Ascending aorta (tissue), 2 donors: ENCODE results near the gene C2orf92. TPM values are rescaled to one million over a fixed set of nuclear protein-coding genes. Genes with fewer than 3 reads are reported as not detected.
A peak's percentile ranks its signal among the peaks of the same experiment; 100 is the strongest.

Source experiments
- DNase-seq, 2 donors: peaks; one replicate each; pipeline ENCODE4 v3.0.0-alpha.2; 2019; ENCODE audit warnings: low spot score in 2 of 2
- H3K27ac ChIP-seq, 2 donors: fragments of 200-600 bp; sonication (generic); one replicate each; pipeline ENCODE4 v1.5.1; 2016 to 2017; ENCODE audit warnings: mild to moderate bottlenecking in 1 of 2
- H3K27me3 ChIP-seq: fragments of 200-600 bp; sonication (generic); one replicate; pipeline ENCODE4 v1.5.1; 2017
- H3K36me3 ChIP-seq, 2 donors: fragments of 200-600 bp; sonication (generic); one replicate each; pipeline ENCODE4 v1.5.1; 2016
- H3K4me1 ChIP-seq, 2 donors: fragments of 200-600 bp; sonication (generic); one replicate each; pipeline ENCODE4 v1.5.1; 2016 to 2017; ENCODE audit warnings: mild to moderate bottlenecking in 1 of 2
- H3K4me3 ChIP-seq, 2 donors: fragments of 200-600 bp; sonication (generic); one replicate each; pipeline ENCODE4 v1.5.1; 2016 to 2017; ENCODE audit warnings: mild to moderate bottlenecking in 1 of 2
- H3K9me3 ChIP-seq, 2 donors: fragments of 200-600 bp; sonication (generic); one replicate each; pipeline ENCODE4 v1.5.1; 2016
- intact Hi-C: fragments of 100-400 bp; cut with DNase I; formaldehyde crosslinking; loops from one replicate; pipeline ENCODE4 v1.15.1; 2023
- total RNA-seq: library from RNA; depleted of rRNA; stranded (reverse); fragments of >200 nt; gene quantifications from one replicate; pipeline ENCODE4 v1.1.0, GENCODE V29; 2016
- TF ChIP-seq, protein P1 (sequence below), 3 experiments: fragments of 200-600 bp in 2 of 3; fragments of 450-650 bp in 1 of 3; sonication (generic) in 2 of 3; IDR thresholded peaks; one replicate each; pipeline ENCODE4 v1.5.1; 2016 to 2019; ENCODE audit warnings: antibody characterized with exemption in 3 of 3, mild to moderate bottlenecking in 1 of 3, moderate library complexity in 1 of 3

Gene C2orf92
- total RNA-seq, 1 donor from 2014 or later, result 4.6 TPM

DNA sequence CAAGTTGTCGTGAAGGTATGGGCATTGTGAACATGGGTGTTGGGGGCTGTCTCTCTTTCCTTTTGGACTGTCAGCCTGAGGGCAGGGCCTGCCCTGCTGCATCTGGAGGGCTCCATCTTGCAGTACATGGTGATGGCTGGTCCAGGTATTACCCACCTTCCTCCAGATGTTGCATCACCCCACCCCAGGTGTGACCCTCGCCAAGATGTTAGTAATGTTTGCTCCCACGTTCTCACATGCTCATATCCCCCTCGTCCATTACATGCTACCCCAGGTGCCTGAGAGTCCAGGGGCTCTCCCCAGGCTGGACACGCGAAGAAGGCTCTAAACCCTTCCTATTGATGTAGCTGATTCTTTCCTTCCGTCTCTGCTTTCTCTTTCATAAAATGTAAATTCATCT, 57.8 kb downstream of the C2orf92 start:
- TF ChIP-seq, protein P1, sequence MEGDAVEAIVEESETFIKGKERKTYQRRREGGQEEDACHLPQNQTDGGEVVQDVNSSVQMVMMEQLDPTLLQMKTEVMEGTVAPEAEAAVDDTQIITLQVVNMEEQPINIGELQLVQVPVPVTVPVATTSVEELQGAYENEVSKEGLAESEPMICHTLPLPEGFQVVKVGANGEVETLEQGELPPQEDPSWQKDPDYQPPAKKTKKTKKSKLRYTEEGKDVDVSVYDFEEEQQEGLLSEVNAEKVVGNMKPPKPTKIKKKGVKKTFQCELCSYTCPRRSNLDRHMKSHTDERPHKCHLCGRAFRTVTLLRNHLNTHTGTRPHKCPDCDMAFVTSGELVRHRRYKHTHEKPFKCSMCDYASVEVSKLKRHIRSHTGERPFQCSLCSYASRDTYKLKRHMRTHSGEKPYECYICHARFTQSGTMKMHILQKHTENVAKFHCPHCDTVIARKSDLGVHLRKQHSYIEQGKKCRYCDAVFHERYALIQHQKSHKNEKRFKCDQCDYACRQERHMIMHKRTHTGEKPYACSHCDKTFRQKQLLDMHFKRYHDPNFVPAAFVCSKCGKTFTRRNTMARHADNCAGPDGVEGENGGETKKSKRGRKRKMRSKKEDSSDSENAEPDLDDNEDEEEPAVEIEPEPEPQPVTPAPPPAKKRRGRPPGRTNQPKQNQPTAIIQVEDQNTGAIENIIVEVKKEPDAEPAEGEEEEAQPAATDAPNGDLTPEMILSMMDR (IDR thresholded peaks at IDR 0.05), result no peak
- Histone ChIP-seq H3K27ac (no peak overlapping the region), H3K4me1 (no peaks in the 10 kb centered on the region), H3K9me3 (peaks cover 4 to 8% of the 10 kb centered on the region in 2 donors), H3K4me3 (no peak overlapping the region), H3K27me3 (no peaks in the 10 kb centered on the region), H3K36me3 (no peaks in the 10 kb centered on the region)
- intact Hi-C loops, result no loop called here
- DNase-seq, result no peak

DNA sequence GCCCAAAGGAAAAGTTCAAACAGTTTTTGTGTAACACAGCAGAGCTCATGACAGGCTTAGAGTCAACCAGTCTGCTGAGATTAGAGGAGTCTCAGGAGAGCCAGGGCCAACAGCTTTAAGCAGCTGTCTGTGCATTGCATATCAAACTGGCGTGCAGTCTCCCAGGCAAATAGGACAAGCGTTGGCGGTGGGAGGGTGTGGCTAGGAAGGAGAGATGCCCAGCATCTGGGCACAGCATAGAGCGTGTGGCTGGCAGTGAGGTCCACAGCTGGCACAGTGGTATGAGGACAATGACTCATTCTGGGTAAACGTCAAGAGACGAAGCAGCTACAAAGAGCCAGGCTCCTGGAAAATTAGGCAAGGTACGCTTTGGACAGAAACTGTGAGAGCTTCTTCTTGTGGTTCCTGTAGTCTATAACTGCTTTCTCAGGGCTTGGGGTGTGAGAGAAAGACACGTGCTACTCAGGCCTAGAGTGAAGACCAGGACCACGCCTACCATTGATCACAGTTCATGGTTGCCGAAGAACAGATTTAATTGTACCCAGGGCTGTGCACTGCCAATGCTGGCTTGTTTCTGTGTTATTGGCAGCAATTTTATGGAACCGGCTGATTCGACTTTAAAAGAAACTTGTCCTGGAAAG, 58.7 kb downstream of the C2orf92 start:
- DNase-seq, result peak in 1 of 2 donors; percentile 48
- no peak overlapping the region for H3K27ac ChIP-seq

DNA sequence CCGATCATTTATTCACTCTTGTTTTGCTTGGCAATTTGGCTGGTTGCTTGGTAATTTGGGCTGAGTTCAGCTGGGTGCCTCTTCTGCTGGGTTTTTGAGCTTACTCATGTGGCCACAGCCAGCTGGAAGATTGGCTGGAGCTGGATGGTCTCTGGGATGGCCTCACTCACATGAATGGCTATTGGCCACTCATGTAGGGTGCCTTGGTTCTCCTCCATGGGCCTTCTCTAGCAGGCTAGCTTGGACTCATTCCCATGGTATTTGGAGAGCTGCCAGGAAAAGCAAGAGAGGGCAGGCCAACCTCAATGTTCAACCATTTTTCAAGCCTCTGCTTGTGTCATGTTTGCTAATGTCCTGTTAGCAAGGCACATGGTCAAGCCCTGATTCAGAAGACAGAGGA, 60.7 kb downstream of the C2orf92 start:
- H3K9me3 ChIP-seq, result peaks cover 4 to 8% of the 10 kb centered on the region in 2 donors
- no peaks in the 10 kb centered on the region for H3K4me1 ChIP-seq
- H3K4me3 ChIP-seq, result no peak overlapping the region
- TF ChIP-seq, protein P1 (IDR thresholded peaks at IDR 0.05), result no peak
- H3K27me3 ChIP-seq, result no peaks in the 10 kb centered on the region
- DNase-seq, result no peak
- no peak overlapping the region for H3K27ac ChIP-seq
- H3K36me3 ChIP-seq, result no peaks in the 10 kb centered on the region
- intact Hi-C loops, result no loop called here

More for the DNA sequence above, 58.7 kb downstream of the C2orf92 start:
- Histone ChIP-seq H3K27me3 (no peaks in the 10 kb centered on the region), H3K4me1 (no peaks in the 10 kb centered on the region), H3K4me3 (no peak overlapping the region), H3K36me3 (no peaks in the 10 kb centered on the region), H3K9me3 (peaks cover 4 to 8% of the 10 kb centered on the region in 2 donors)
- TF ChIP-seq, protein P1 (IDR thresholded peaks at IDR 0.05), result no peak
- intact Hi-C loops, result no loop called here

DNA sequence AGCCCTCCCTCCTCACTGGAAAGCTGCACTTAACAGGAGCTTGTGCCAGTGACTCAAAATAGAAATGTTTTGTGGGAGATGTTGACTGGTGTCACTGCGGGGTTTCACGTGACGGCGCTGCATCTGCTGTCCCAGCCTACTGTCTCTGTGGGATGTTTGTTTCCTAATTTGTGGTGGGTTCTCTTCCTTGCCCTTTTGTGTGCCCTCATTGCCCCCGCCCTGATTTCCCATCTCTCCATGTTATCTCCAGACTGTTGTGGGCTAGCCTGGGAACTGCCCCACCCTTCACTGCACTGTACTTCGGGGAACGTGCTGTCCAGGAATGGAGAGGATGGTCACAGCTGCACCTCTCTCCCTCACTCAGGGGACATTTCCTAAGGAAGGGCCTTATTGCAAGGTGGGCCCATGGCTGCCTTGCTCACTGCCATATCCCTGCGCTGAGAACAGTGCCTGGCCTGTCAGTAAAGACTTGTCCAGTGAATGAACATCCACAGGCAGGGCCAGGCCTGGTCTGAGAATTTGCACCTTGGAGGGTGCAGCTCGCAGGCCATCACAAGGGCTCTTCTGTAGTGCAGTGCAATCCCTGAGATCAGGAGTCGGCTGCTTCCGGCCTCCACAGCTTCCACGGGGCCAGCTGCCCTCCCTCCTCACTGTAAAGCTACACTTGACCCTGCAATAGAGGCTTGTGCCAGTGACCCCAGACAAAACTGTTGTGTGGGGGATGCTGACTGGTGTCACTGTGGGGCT, 61.9 kb downstream of the C2orf92 start:
- Histone ChIP-seq H3K36me3 (no peaks in the 10 kb centered on the region), H3K4me1 (no peaks in the 10 kb centered on the region), H3K27me3 (no peaks in the 10 kb centered on the region), H3K27ac (no peak overlapping the region), H3K9me3 (peaks cover 4 to 8% of the 10 kb centered on the region in 2 donors), H3K4me3 (no peak overlapping the region)
- peak in 1 of 2 donors; percentile 19 for DNase-seq
- intact Hi-C loops, result no loop called here
- TF ChIP-seq, protein P1 (IDR thresholded peaks at IDR 0.05), result no peak

DNA sequence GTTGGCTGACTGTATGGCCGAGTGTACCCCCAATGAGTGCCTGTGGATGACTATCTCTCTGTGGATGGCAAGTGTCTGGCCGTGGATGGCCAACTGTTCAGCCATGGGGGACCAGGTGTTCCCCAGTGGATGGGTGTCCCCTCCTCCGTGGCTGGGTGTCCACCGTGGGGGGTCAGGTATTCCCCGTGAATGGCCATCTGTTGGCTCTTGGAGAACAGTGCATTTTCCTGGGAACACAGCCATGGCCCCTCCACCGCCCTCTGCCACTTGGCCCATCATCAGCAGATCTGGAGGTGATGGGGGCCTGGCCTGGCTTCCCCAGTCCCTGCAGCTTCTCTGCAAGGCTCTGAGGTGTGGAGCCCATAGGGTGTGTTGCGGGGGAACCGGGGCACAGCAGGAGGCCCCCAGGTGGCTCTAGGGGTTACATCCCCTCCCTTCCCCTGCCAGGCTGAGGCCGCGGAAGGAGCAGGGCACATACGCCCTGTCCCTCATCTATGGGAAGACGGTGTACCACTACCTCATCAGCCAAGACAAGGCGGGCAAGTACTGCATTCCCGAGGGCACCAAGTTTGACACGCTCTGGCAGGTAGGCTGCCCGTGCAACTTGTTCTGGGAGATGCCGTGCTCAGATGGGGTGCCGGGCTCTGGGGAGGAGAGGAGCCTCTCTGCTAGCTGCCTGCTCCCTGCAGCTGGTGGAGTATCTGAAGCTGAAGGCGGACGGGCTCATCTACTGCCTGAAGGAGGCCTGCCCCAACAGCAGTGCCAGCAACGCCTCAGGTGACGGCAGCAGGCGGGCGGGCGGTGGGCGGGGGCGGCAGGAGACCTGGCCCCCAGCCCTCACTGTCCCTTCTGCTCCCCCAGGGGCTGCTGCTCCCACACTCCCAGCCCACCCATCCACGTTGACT, 63.2 kb downstream of the C2orf92 start:
- DNase-seq, result peak in 1 of 2 donors; percentile 55
- Histone ChIP-seq H3K9me3 (peaks cover 4 to 8% of the 10 kb centered on the region in 2 donors), H3K4me3 (no peak overlapping the region), H3K36me3 (no peaks in the 10 kb centered on the region), H3K27ac (no peak overlapping the region), H3K27me3 (no peaks in the 10 kb centered on the region), H3K4me1 (no peaks in the 10 kb centered on the region)
- TF ChIP-seq, protein P1 (IDR thresholded peaks at IDR 0.05), result no peak
- intact Hi-C loops, result no loop called here
